ENCODE measurements around the gene COL4A3. TPM values are rescaled to one million over a fixed set of nuclear protein-coding genes. Genes with fewer than 3 reads are reported as not detected.

The COL4A3 gene
- total RNA-seq, 2 donors from 2014 or later: 2.7 to 8.0 TPM

DNA sequence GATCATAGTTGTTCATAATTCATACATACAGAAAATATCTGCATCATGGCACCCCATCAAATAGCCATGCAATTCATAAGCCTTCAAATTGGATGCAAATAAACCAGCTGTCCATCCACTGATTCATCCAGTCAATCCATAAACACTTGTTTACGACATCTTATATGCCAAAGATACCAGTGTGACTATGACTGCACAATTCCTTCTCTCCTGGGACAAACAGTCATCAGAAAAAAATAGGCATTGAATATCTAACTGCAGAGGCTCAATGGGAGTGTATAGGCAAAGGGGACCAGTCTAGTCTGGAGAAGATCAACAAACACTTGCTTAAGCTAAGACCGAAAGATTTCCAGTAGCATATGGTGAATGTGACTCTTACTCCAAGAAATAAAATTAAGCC is 70.0 kb downstream of the COL4A3 start:
- no peak for DNase-seq (ENCODE audit: low spot score)
- Histone ChIP-seq H3K36me3 (no peaks in the 10 kb centered on the region), H3K9me3 (no peaks in the 10 kb centered on the region), H3K27me3 (no peaks in the 10 kb centered on the region), H3K4me3 (no peak overlapping the region), H3K27ac (no peak overlapping the region), H3K4me1 (no peaks in the 10 kb centered on the region)
- TF ChIP-seq, protein P1, sequence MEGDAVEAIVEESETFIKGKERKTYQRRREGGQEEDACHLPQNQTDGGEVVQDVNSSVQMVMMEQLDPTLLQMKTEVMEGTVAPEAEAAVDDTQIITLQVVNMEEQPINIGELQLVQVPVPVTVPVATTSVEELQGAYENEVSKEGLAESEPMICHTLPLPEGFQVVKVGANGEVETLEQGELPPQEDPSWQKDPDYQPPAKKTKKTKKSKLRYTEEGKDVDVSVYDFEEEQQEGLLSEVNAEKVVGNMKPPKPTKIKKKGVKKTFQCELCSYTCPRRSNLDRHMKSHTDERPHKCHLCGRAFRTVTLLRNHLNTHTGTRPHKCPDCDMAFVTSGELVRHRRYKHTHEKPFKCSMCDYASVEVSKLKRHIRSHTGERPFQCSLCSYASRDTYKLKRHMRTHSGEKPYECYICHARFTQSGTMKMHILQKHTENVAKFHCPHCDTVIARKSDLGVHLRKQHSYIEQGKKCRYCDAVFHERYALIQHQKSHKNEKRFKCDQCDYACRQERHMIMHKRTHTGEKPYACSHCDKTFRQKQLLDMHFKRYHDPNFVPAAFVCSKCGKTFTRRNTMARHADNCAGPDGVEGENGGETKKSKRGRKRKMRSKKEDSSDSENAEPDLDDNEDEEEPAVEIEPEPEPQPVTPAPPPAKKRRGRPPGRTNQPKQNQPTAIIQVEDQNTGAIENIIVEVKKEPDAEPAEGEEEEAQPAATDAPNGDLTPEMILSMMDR (IDR thresholded peaks at IDR 0.05): no peak

DNA sequence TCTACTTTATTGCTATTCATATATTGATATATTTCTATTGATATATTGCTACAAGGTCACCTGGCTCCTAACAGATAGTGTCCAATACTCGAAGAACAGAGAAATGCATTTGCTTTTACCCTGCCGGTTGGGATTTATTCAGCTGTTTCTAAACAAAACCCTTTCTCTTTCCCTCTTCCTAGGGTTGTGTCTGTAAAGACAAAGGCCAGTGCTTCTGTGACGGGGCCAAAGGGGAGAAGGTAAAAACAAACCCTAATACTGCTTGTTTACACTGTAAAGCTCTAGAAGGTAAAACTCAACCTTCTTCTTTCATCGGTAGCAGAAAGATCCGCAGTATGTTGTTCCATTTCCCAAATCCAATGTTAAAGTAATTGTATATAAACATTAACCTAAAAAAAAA is 73.4 kb downstream of the COL4A3 start:
- H3K4me1 ChIP-seq: no peaks in the 10 kb centered on the region
- TF ChIP-seq, protein P1 (IDR thresholded peaks at IDR 0.05): no peak
- H3K9me3 ChIP-seq: no peaks in the 10 kb centered on the region
- H3K36me3 ChIP-seq: no peaks in the 10 kb centered on the region
- no peak overlapping the region for H3K4me3 ChIP-seq
- no peak for DNase-seq (ENCODE audit: low spot score)
- H3K27me3 ChIP-seq: no peaks in the 10 kb centered on the region
- H3K27ac ChIP-seq: no peak overlapping the region

DNA sequence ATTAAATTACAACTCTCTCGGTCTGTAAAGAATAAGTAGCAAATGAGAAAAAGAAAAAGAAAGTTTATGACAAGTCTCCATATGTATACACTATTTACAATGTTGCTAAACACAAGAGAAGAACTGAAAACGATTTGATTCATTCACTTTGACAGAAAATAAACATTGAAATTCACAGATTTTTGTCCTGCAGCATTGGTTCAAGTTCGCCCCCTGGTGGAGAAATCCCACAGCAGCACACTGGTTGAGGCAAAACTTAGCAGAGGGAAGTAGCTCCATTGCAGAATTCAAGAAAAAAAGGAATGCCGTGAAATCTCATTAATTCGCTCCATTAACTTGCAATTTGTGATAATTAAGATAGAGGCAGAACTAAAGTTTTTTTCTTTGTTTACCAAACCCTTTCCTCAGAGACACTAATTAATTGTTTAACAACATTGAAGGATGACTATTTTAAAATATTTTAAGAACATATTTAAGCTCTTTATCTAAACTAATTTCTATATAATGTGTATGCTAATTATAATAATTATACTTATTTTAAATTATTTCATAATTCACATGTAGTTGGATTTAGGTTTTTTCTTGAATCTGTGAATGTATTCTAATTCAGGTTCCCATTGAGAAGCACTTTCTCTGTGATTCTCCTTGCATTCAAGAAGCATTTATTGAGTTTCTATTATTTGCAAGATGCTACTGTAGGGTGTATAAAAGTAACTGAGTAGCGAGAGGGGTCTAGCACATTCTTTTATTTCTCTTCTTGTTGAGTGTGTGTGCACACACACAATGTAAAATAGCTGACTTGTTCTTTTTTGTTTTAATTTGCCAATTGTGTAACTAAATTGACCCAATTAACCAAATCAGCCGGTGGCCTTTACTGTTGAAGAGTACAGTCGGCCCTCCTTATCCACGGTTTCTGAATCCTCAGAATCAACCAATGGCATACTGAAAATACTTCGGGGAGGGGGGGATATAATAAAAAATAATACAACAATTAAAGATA is 74.1 kb downstream of the COL4A3 start:
- H3K27me3 ChIP-seq: no peaks in the 10 kb centered on the region
- peak; percentile 81 for DNase-seq (ENCODE audit: low spot score)
- no peaks in the 10 kb centered on the region for H3K4me1 ChIP-seq
- no peak overlapping the region for H3K4me3 ChIP-seq
- H3K27ac ChIP-seq: no peak overlapping the region
- TF ChIP-seq, protein P1 (IDR thresholded peaks at IDR 0.05): peak; percentile 88 to 95
- no peaks in the 10 kb centered on the region for H3K9me3 ChIP-seq
- no peaks in the 10 kb centered on the region for H3K36me3 ChIP-seq

DNA sequence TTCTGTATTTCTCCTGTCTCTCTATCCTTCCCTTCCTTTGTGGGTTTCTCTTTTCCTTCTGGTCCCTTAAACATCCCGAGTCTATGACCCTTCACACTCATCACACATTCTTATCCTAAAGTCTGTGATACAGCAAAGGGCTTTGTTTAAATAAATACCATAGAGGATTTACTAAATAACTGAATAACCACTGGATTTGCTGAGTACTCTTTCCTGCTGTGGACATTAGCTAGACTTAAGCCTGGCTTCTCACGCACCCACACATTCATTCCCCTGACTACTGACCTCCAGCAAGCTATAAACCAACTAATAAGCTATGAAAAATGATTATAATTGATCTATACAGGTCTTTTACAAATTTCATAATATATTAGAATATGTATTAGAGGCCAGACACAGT is 76.6 kb downstream of the COL4A3 start:
- DNase-seq (ENCODE audit: low spot score): no peak
- Histone ChIP-seq H3K9me3 (no peaks in the 10 kb centered on the region), H3K4me1 (no peaks in the 10 kb centered on the region), H3K27me3 (no peaks in the 10 kb centered on the region), H3K4me3 (no peak overlapping the region), H3K27ac (no peak overlapping the region), H3K36me3 (no peaks in the 10 kb centered on the region)
- TF ChIP-seq, protein P1 (IDR thresholded peaks at IDR 0.05): no peak

DNA sequence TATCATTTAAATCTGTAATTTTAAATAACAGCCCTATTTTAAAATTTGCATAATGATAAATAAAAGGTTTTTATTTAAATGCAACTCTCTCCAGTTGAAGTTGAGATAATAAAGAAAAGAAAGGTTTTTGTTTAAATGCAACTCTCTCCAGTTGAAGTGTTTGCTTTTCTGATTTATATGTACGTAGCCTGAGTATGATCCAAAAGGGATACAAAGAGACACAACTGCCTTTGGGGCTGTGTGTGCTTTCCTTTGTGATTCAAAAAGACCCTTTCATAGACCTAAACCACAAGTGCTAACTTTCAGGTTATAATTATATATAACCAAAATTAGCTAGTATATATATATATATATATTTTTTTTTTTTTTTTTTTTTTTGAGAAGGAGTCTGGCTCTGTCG is 84.5 kb downstream of the COL4A3 start:
- Histone ChIP-seq H3K9me3 (no peaks in the 10 kb centered on the region), H3K4me1 (no peaks in the 10 kb centered on the region), H3K27me3 (no peaks in the 10 kb centered on the region), H3K4me3 (no peak overlapping the region), H3K36me3 (peaks cover 6% of the 10 kb centered on the region), H3K27ac (no peak overlapping the region)
- TF ChIP-seq, protein P1 (IDR thresholded peaks at IDR 0.05): no peak
- DNase-seq (ENCODE audit: low spot score): no peak
